ENCODE measurements around the gene DICER1. TPM values are rescaled to one million over a fixed set of nuclear protein-coding genes. Genes with fewer than 3 reads are reported as not detected.

DICER1 gene
- total and polyA plus RNA-seq, 2 donors (not counting 1 experiment from before 2014, with no cell fraction given): 15.4 to 90.4 TPM

- no peak overlapping the region for H3K4me3 Mint-ChIP-seq
- no peaks in the 10 kb centered on the region for H4K20me1 ChIP-seq (ENCODE audit: control insufficient read depth, insufficient read depth, low read length, poor library complexity, severe bottlenecking)
- no peaks in the 10 kb centered on the region for H3K27me3 Mint-ChIP-seq
- intact Hi-C loops (cut with micrococcal nuclease): no loop called here
- no peak for TF ChIP-seq CTCF (IDR thresholded peaks at IDR 0.05)
- TF ChIP-seq EZH2 (IDR thresholded peaks at IDR 0.05; ENCODE audit: borderline replicate concordance, insufficient read depth, low read depth, low read length, poor library complexity, severe bottlenecking): no peak
- H3K9me3 Mint-ChIP-seq (ENCODE audit: insufficient read depth): peaks cover 3% of the 10 kb centered on the region
- peaks cover 5% of the 10 kb centered on the region for H3K4me1 Mint-ChIP-seq
- CTCF ChIA-PET: no interaction called here
- POLR2A ChIA-PET: no interaction called here
- no peak for ATAC-seq (ENCODE audit: low read depth)
- H3K4me3 ChIP-seq (ENCODE audit: control extremely low read depth in 1 of 5, extremely low read depth in 1 of 5, insufficient read depth in 1 of 5, low read depth in 2 of 5, low read length in 4 of 5): no peak overlapping the region
- H3K79me2 ChIP-seq (ENCODE audit: control insufficient read depth, insufficient read depth, low read length): no peaks in the 10 kb centered on the region
- WGBS (ENCODE audit: insufficient coverage): 20% methylated on average over 1 of the region's 2 CpGs
- H3K27me3 ChIP-seq (replicated peaks in 1 of 4; ENCODE audit: control extremely low read depth in 1 of 4, control insufficient read depth in 3 of 4, insufficient read depth in 4 of 4, low read length in 3 of 4): no peaks in the 10 kb centered on the region
- H3K9me3 ChIP-seq (ENCODE audit: control extremely low read depth in 1 of 3, control insufficient read depth in 2 of 3, insufficient read depth in 1 of 3, low read length in 2 of 3): peaks cover 0 to 8% (median 4%) of the 10 kb centered on the region in 3 donors
- no peak overlapping the region for H3K9ac ChIP-seq (ENCODE audit: low read length)
- DNase-seq: no peak
- H3K36me3 ChIP-seq (replicated peaks in 1 of 2; ENCODE audit: control extremely low read depth in 1 of 2, control insufficient read depth in 1 of 2, extremely low read depth in 1 of 2, insufficient read depth in 2 of 2, low read length in 1 of 2): no peaks in the 10 kb centered on the region
- H3K27ac Mint-ChIP-seq: no peak overlapping the region
- no peak overlapping the region for H2AFZ ChIP-seq (ENCODE audit: insufficient read depth, low read depth, low read length, poor library complexity, severe bottlenecking)
- H3K4me1 ChIP-seq (ENCODE audit: control insufficient read depth in 2 of 2, insufficient read depth in 2 of 2, low read length in 2 of 2): peaks cover 4% of the 10 kb centered on the region in 2 donors
- H3K4me2 ChIP-seq (replicated peaks; ENCODE audit: low read depth, low read length, poor library complexity, severe bottlenecking): no peak overlapping the region
- no peak overlapping the region for H3K27ac ChIP-seq (ENCODE audit: low read length in 2 of 2)
These were observed 5.8 kb upstream of the DICER1 start for GRCh38 chr14:95163132-95163531.

- CTCF ChIA-PET: interaction anchor here (1.1 to 1.4 kb wide), 2 partner anchors 8 to 55 kb away, joined by 3 to 4 read pairs; no protein-coding TSS in a partner anchor
These were observed 5.3 kb upstream of the DICER1 start for GRCh38 chr14:95162641-95163040.

More at GRCh38 chr14:95162641-95163040, 5.3 kb upstream of the DICER1 start:
- peaks cover 3% of the 10 kb centered on the region for H3K9me3 Mint-ChIP-seq (ENCODE audit: insufficient read depth)
- no peak overlapping the region for H3K4me3 Mint-ChIP-seq
- Histone ChIP-seq H3K79me2 (ENCODE audit: control insufficient read depth, insufficient read depth, low read length) (peaks cover 2% of the 10 kb centered on the region), H3K9ac (ENCODE audit: low read length) (no peak overlapping the region), H3K4me1 (ENCODE audit: control insufficient read depth in 2 of 2, insufficient read depth in 2 of 2, low read length in 2 of 2) (peaks cover 6 to 7% of the 10 kb centered on the region in 2 donors), H3K27ac (ENCODE audit: low read length in 2 of 2) (no peak overlapping the region), H3K36me3 (replicated peaks in 1 of 2; ENCODE audit: control extremely low read depth in 1 of 2, control insufficient read depth in 1 of 2, extremely low read depth in 1 of 2, insufficient read depth in 2 of 2, low read length in 1 of 2) (no peaks in the 10 kb centered on the region), H3K4me3 (ENCODE audit: control extremely low read depth in 1 of 5, extremely low read depth in 1 of 5, insufficient read depth in 1 of 5, low read depth in 2 of 5, low read length in 4 of 5) (no peak overlapping the region), H3K9me3 (ENCODE audit: control extremely low read depth in 1 of 3, control insufficient read depth in 2 of 3, insufficient read depth in 1 of 3, low read length in 2 of 3) (peaks cover 0 to 8% (median 4%) of the 10 kb centered on the region in 3 donors), H3K4me2 (replicated peaks; ENCODE audit: low read depth, low read length, poor library complexity, severe bottlenecking) (no peak overlapping the region), H2AFZ (ENCODE audit: insufficient read depth, low read depth, low read length, poor library complexity, severe bottlenecking) (no peak overlapping the region), H3K27me3 (replicated peaks in 1 of 4; ENCODE audit: control extremely low read depth in 1 of 4, control insufficient read depth in 3 of 4, insufficient read depth in 4 of 4, low read length in 3 of 4) (no peaks in the 10 kb centered on the region), H4K20me1 (ENCODE audit: control insufficient read depth, insufficient read depth, low read length, poor library complexity, severe bottlenecking) (no peaks in the 10 kb centered on the region)
- H3K4me1 Mint-ChIP-seq: peaks cover 10% of the 10 kb centered on the region
- POLR2A ChIA-PET: no interaction called here
- ATAC-seq (ENCODE audit: low read depth) (no peak), DNase-seq (no peak)
- 92% methylated on average over 2 of the region's 2 CpGs for WGBS (ENCODE audit: insufficient coverage)
- no peak overlapping the region for H3K27ac Mint-ChIP-seq
- no peaks in the 10 kb centered on the region for H3K27me3 Mint-ChIP-seq
- intact Hi-C loops (cut with micrococcal nuclease): no loop called here
- no peak for TF ChIP-seq CTCF (IDR thresholded peaks at IDR 0.05)
- no peak for TF ChIP-seq EZH2 (IDR thresholded peaks at IDR 0.05; ENCODE audit: borderline replicate concordance, insufficient read depth, low read depth, low read length, poor library complexity, severe bottlenecking)

Data from B cell (primary cell).